Bronchial epithelial cell (primary cell): ENCODE results near the gene ACP3. TPM values are rescaled to one million over a fixed set of nuclear protein-coding genes. Genes with fewer than 3 reads are reported as not detected.

ENCODE experiments used
- DNase-seq: peaks from one replicate; pipeline ENCODE4 v3.0.0-alpha.2; 2010; ENCODE audit warnings: low read depth
- FAIRE-seq: peaks from 2 replicates; lab custom pipeline; 2011; peaks lifted over from hg19 to GRCh38; lab: Jason Lieb, UNC
- H3K27me3 ChIP-seq: 2 replicates; pipeline ENCODE4 v1.5.1; 2011; ENCODE audit warnings: low read length; ENCODE audit not compliant: control insufficient read depth, insufficient read depth
- H3K36me3 ChIP-seq: 2 replicates; pipeline ENCODE4 v1.5.1; 2011; ENCODE audit warnings: low read length; ENCODE audit not compliant: control insufficient read depth, insufficient read depth
- H3K4me3 ChIP-seq: 2 replicates; pipeline ENCODE4 v1.5.1; 2011; ENCODE audit warnings: mild to moderate bottlenecking, low read depth, low read length, control low read depth
- CTCF ChIP-seq: IDR thresholded peaks from 2 replicates; pipeline ENCODE4 v1.5.1; 2011; ENCODE audit warnings: mild to moderate bottlenecking, moderate library complexity, low read length, control low read depth, inconsistent platforms; ENCODE audit not compliant: insufficient read depth, severe bottlenecking
- total RNA-seq: library from RNA; depleted of rRNA; stranded (reverse); fragments of >200 nt; gene quantifications from 2 replicates; pipeline ENCODE4 v1.2.1, GENCODE V29; 2014

ACP3 gene
- total RNA-seq, 1 donor from 2014 or later = 1.6 TPM

GRCh38 chr3:132325103-132325606, 7.9 kb downstream of the ACP3 start:
- DNase-seq = no peak
- H3K4me3 ChIP-seq = no peak overlapping the region
- no peak for FAIRE-seq
- no peak for TF ChIP-seq CTCF
- H3K36me3 ChIP-seq = no peaks in the 10 kb centered on the region
- H3K27me3 ChIP-seq = no peaks in the 10 kb centered on the region

- no peak overlapping the region for H3K4me3 ChIP-seq
- no peaks in the 10 kb centered on the region for H3K27me3 ChIP-seq
- TF ChIP-seq CTCF = no peak
- FAIRE-seq = no peak
- no peak for DNase-seq
- no peaks in the 10 kb centered on the region for H3K36me3 ChIP-seq
Observed at GRCh38 chr3:132325634-132326033, 8.4 kb downstream of the ACP3 start.

- Histone ChIP-seq H3K27me3 (no peaks in the 10 kb centered on the region), H3K36me3 (no peaks in the 10 kb centered on the region), H3K4me3 (no peak overlapping the region)
- no peak for FAIRE-seq
- no peak for DNase-seq
- no peak for TF ChIP-seq CTCF
Observed at GRCh38 chr3:132326251-132326650, 9.0 kb downstream of the ACP3 start.

- H3K4me3 ChIP-seq = no peak overlapping the region
- no peak for DNase-seq
- no peaks in the 10 kb centered on the region for H3K27me3 ChIP-seq
- no peaks in the 10 kb centered on the region for H3K36me3 ChIP-seq
- TF ChIP-seq CTCF = no peak
- peak; percentile 79 for FAIRE-seq
Observed at GRCh38 chr3:132332082-132332481, 14.9 kb downstream of the ACP3 start.

- Histone ChIP-seq H3K36me3 (no peaks in the 10 kb centered on the region), H3K4me3 (no peak overlapping the region), H3K27me3 (no peaks in the 10 kb centered on the region)
- FAIRE-seq (no peak), DNase-seq (peak; percentile 76)
- TF ChIP-seq CTCF = no peak
Observed at GRCh38 chr3:132332508-132332907, 15.3 kb downstream of the ACP3 start.

GRCh38 chr3:132341746-132342145, 24.5 kb downstream of the ACP3 start:
- no peaks in the 10 kb centered on the region for H3K27me3 ChIP-seq
- FAIRE-seq (no peak), DNase-seq (no peak)
- no peak overlapping the region for H3K4me3 ChIP-seq
- no peaks in the 10 kb centered on the region for H3K36me3 ChIP-seq
- TF ChIP-seq CTCF = no peak
